Measurements from ENCODE around the gene KCTD12.

DNA sequence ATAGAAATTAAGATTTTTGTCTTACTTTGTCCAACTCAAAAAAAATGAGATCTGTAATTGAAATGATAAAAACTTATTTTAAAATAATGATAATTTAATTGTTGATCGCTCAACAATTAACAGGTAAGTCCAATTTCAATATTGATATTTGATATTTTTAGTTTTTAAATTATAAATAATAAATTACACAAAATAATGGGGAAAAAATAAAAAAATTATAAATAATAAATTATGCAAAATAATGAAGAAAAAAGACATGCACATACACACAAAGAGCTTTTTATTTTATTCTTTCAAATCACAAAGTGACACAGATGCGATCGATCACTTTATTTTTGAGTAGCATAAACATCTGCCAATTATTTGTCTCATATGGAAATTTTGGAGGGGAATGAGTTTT is 40.8 kb downstream of the KCTD12 start:
- no peak for TF ChIP-seq CTCF (conservative IDR thresholded peaks at IDR 0.05 in 1 of 2, IDR thresholded peaks at IDR 0.05 in 1 of 2; ENCODE audit: low read depth in 1 of 2, low read length in 2 of 2)
- no peak for TF ChIP-seq EZH2 (IDR thresholded peaks at IDR 0.05; ENCODE audit: low read length, missing control alignments)

Data from fibroblast of lung (primary cell).